ENCODE measurements around the gene C6orf120.

- TF ChIP-seq NR3C1 (IDR thresholded peaks at IDR 0.05) (no peak), POLR2AphosphoS2 (conservative IDR thresholded peaks at IDR 0.05; ENCODE audit: low read length) (no peak), MYC (IDR thresholded peaks at IDR 0.05; ENCODE audit: borderline replicate concordance, low read length) (no peak), POLR2A (IDR thresholded peaks at IDR 0.05; ENCODE audit: low read length) (no peak), JUNB (IDR thresholded peaks at IDR 0.05) (no peak), EP300 (IDR thresholded peaks at IDR 0.05) (no peak), RAD21 (conservative IDR thresholded peaks at IDR 0.05 in 1 of 2, IDR thresholded peaks at IDR 0.05 in 1 of 2) (no peak), MAX (IDR thresholded peaks at IDR 0.05) (no peak)
- TF ChIP-seq, protein P1, sequence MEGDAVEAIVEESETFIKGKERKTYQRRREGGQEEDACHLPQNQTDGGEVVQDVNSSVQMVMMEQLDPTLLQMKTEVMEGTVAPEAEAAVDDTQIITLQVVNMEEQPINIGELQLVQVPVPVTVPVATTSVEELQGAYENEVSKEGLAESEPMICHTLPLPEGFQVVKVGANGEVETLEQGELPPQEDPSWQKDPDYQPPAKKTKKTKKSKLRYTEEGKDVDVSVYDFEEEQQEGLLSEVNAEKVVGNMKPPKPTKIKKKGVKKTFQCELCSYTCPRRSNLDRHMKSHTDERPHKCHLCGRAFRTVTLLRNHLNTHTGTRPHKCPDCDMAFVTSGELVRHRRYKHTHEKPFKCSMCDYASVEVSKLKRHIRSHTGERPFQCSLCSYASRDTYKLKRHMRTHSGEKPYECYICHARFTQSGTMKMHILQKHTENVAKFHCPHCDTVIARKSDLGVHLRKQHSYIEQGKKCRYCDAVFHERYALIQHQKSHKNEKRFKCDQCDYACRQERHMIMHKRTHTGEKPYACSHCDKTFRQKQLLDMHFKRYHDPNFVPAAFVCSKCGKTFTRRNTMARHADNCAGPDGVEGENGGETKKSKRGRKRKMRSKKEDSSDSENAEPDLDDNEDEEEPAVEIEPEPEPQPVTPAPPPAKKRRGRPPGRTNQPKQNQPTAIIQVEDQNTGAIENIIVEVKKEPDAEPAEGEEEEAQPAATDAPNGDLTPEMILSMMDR (IDR thresholded peaks at IDR 0.05): no peak
- TF ChIP-seq, protein P2, sequence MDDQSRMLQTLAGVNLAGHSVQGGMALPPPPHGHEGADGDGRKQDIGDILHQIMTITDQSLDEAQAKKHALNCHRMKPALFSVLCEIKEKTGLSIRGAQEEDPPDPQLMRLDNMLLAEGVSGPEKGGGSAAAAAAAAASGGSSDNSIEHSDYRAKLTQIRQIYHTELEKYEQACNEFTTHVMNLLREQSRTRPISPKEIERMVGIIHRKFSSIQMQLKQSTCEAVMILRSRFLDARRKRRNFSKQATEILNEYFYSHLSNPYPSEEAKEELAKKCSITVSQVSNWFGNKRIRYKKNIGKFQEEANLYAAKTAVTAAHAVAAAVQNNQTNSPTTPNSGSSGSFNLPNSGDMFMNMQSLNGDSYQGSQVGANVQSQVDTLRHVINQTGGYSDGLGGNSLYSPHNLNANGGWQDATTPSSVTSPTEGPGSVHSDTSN (IDR thresholded peaks at IDR 0.05): no peak
Measured at GRCh38 chr6:169710009-169710408, 8.1 kb downstream of the C6orf120 start.
